CD4-positive, alpha-beta T cell (primary cell): Measurements from ENCODE around the gene CTSK. TPM values are rescaled to one million over a fixed set of nuclear protein-coding genes. Genes with fewer than 3 reads are reported as not detected.

Source experiments
- ATAC-seq: fragments of 200-7000 bp; cut with Tn5 transposase; one replicate; pipeline ENCODE4 v1.10.0; 2022; ENCODE audit warnings: mild to moderate bottlenecking; ENCODE audit not compliant: poor library complexity
- CTCF ChIA-PET: fragments of 350-600 bp; sonication (Branson Sonifier 250); formaldehyde crosslinking; loops from one replicate; lab custom pipeline; 2021; ENCODE audit warnings: antibody characterized with exemption, inconsistent platforms; lab: Charles Lee
- POLR2A ChIA-PET: fragments of 350-600 bp; sonication (Branson Sonifier 250); formaldehyde crosslinking; loops from one replicate; lab custom pipeline; 2021; ENCODE audit warnings: antibody characterized with exemption, inconsistent platforms; lab: Charles Lee
- DNase-seq, 14 experiments: peaks; one replicate each; pipeline ENCODE4 v3.0.0-alpha.2; 2013 to 2020; ENCODE audit warnings: mixed read lengths in 2 of 14
- H3K27ac ChIP-seq, 2 donors: one replicate each; pipeline versions ENCODE4 v1.5.1 to v1.7.0; 2013; ENCODE audit warnings: low read length in 2 of 2, low read depth in 1 of 2, mild to moderate bottlenecking in 1 of 2
- H3K27me3 ChIP-seq, 2 experiments: 1 replicate in 1 of 2; 2 replicates in 1 of 2; pipeline versions ENCODE4 v1.6.1 to v1.7.0; 2013; ENCODE audit warnings: low read length in 2 of 2, control low read depth in 1 of 2, mild to moderate bottlenecking in 1 of 2, moderate library complexity in 1 of 2; ENCODE audit not compliant: insufficient read depth in 2 of 2, control insufficient read depth in 1 of 2
- H3K36me3 ChIP-seq: one replicate; pipeline ENCODE4 v1.6.1; 2013; ENCODE audit warnings: low read length, control low read depth; ENCODE audit not compliant: insufficient read depth
- H3K4me1 ChIP-seq: one replicate; pipeline ENCODE4 v1.6.1; 2013; ENCODE audit warnings: low read length, control low read depth; ENCODE audit not compliant: insufficient read depth
- H3K4me3 ChIP-seq: one replicate; pipeline ENCODE4 v1.5.1; 2013; ENCODE audit warnings: mild to moderate bottlenecking, low read length, moderate library complexity
- H3K9me3 ChIP-seq, 2 experiments: 1 replicate in 1 of 2; 2 replicates in 1 of 2; pipeline versions ENCODE4 v1.6.1 to v1.7.0; 2013; ENCODE audit warnings: low read length in 2 of 2, mild to moderate bottlenecking in 2 of 2, control low read depth in 1 of 2, moderate library complexity in 1 of 2; ENCODE audit not compliant: control insufficient read depth in 1 of 2, insufficient read depth in 1 of 2
- H3K27ac Mint-ChIP-seq: one replicate; pipeline ENCODE4 v1.8.0; 2020; ENCODE audit warnings: mixed read lengths
- H3K27me3 Mint-ChIP-seq: one replicate; pipeline ENCODE4 v1.8.0; 2021; ENCODE audit warnings: mixed read lengths
- H3K36me3 Mint-ChIP-seq: one replicate; pipeline ENCODE4 v1.8.0; 2021; ENCODE audit warnings: low read depth, mixed read lengths
- H3K4me1 Mint-ChIP-seq: one replicate; pipeline ENCODE4 v1.8.0; 2021; ENCODE audit warnings: low read depth, mixed read lengths
- H3K4me3 Mint-ChIP-seq: one replicate; pipeline ENCODE4 v1.8.0; 2020; ENCODE audit warnings: mild to moderate bottlenecking, mixed read lengths
- H3K9me3 Mint-ChIP-seq: one replicate; pipeline ENCODE4 v1.8.0; 2020; ENCODE audit warnings: mixed read lengths
- intact Hi-C, 2 experiments: fragments of 100-400 bp; cut with DNase I in 1 of 2; cut with micrococcal nuclease in 1 of 2; formaldehyde crosslinking; loops; one replicate each; pipeline versions ENCODE4 v1.15.1 to v1.9.0; 2023 to 2025; cut with DNase I, micrococcal nuclease
- total RNA-seq, 174 experiments: library from RNA in 2 of 174; stranded (reverse) in 2 of 174; gene quantifications; one replicate each; pipeline ENCODE4 v1.2.3 and lab custom pipeline; 2021 to 2026
- TF ChIP-seq, protein P1 (sequence below): fragments of 200-600 bp; IDR thresholded peaks from one replicate; pipeline ENCODE4 v1.8.0; 2022; ENCODE audit warnings: antibody characterized with exemption, mild to moderate bottlenecking

The CTSK gene
- total RNA-seq, 2 experiments from 2014 or later: 11.2 to 11.8 TPM

DNA sequence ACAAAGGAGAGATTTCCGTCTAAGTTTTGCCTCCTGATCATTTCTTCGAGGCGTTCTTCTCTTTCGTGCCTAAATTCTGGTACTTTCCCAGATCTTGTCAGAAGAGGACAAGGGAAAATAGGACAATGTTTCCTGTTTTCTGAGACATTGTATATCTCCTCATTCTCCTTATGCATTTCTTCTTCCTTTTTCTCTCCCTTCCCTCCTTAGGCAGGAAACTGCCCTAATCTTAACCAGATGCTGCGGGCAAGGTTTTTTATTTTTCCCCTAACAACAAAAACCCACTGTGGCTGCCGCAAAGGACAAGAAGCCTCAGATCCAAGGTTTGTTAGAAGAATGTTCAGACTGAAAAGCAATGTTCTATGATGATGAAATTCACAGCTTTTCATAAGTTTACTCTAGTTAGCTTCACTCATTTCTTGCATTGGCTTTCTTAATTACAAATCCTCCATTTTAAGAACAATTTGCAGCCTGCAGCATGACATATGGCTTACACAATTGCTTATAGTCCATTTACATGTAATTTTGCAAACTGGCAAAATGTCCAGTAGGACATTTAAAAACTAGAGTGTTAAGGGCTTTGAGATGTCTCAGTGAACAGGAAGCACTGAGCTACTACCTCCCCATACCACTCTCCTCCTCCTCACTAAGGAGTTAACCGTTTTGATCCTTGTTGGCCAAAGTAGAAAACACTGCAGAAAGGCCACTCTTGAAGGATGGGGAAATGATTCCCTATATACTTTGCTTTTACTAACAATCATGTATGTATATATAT lies 624 bp downstream of the CTSK start:
- Histone ChIP-seq H3K27ac (no peak overlapping the region), H3K4me1 (peaks cover 6% of the 10 kb centered on the region), H3K4me3 (no peak overlapping the region), H3K36me3 (peaks cover 23% of the 10 kb centered on the region), H3K27me3 (no peaks in the 10 kb centered on the region), H3K9me3 (no peaks in the 10 kb centered on the region)
- no peak for ATAC-seq
- intact Hi-C loops: loop anchor here in 1 of 2 experiments (10.0 kb wide), 1 partner anchor 133 kb away; no protein-coding TSS in a partner anchor
- Mint-ChIP-seq H3K9me3 (no peaks in the 10 kb centered on the region), H3K36me3 (peaks cover 23% of the 10 kb centered on the region), H3K4me1 (peaks cover 23% of the 10 kb centered on the region), H3K27ac (no peak overlapping the region), H3K27me3 (no peaks in the 10 kb centered on the region), H3K4me3 (peak overlapping the region; percentile 2)
- TF ChIP-seq, protein P1, sequence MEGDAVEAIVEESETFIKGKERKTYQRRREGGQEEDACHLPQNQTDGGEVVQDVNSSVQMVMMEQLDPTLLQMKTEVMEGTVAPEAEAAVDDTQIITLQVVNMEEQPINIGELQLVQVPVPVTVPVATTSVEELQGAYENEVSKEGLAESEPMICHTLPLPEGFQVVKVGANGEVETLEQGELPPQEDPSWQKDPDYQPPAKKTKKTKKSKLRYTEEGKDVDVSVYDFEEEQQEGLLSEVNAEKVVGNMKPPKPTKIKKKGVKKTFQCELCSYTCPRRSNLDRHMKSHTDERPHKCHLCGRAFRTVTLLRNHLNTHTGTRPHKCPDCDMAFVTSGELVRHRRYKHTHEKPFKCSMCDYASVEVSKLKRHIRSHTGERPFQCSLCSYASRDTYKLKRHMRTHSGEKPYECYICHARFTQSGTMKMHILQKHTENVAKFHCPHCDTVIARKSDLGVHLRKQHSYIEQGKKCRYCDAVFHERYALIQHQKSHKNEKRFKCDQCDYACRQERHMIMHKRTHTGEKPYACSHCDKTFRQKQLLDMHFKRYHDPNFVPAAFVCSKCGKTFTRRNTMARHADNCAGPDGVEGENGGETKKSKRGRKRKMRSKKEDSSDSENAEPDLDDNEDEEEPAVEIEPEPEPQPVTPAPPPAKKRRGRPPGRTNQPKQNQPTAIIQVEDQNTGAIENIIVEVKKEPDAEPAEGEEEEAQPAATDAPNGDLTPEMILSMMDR: no peak
- ChIA-PET CTCF (no interaction called here), POLR2A (interaction anchor here (1.1 kb wide), 1 partner anchor 199 kb away, joined by 4 read pairs; the partner anchor contains the start of gene MINDY1)
- no peak for DNase-seq

DNA sequence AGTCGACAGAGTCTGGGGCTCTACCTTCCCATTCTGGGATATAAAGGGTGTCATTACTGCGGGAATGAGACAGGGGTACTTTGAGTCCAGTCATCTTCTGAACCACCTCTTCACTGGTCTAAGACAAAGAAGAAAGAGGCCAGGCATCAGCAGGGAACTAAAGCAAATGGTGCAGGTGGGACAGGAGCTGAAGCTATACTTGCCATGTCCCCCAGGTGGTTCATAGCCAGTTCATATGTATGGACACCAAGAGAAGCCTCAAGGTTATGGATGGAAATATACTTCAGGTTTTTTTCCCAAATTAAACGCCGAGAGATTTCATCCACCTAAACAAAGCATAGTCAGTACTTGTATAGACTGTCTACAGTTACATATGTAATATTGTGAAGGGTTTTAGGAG lies 2.2 kb downstream of the CTSK start:
- ChIA-PET CTCF (no interaction called here), POLR2A (no interaction called here)
- intact Hi-C loops: loop anchor here in 1 of 2 experiments (10.0 kb wide), 1 partner anchor 131 kb away; no protein-coding TSS in a partner anchor
- Mint-ChIP-seq H3K27ac (no peak overlapping the region), H3K27me3 (no peaks in the 10 kb centered on the region), H3K4me1 (peaks cover 23% of the 10 kb centered on the region), H3K36me3 (peaks cover 23% of the 10 kb centered on the region), H3K4me3 (no peak overlapping the region), H3K9me3 (no peaks in the 10 kb centered on the region)
- TF ChIP-seq, protein P1: no peak
- Histone ChIP-seq H3K4me3 (no peak overlapping the region), H3K36me3 (peaks cover 8% of the 10 kb centered on the region), H3K27ac (no peak overlapping the region), H3K9me3 (no peaks in the 10 kb centered on the region), H3K4me1 (peaks cover 6% of the 10 kb centered on the region), H3K27me3 (no peaks in the 10 kb centered on the region)
- no peak for DNase-seq
- no peak for ATAC-seq

DNA sequence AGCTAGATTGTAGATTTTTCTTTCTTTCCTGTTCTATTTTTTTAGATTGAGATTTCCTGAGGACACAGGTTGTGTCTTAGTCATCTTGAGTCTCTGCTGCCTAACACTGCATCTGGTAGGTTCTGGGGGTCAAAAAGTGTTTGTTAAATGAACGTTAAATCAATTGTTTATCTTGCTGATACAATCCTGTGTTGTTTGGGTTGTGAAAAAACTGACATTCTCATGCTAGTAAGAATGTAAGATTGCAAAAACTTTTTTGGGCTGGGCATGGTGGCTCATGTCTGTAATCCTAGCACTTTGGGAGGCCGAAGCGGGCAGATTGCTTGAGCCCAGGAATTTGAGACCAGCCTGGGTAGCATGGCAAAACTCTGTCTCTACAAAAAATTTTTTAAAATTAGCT lies 3.4 kb downstream of the CTSK start:
- ChIA-PET POLR2A (interaction anchor here (0.6 kb wide), 1 partner anchor 16 kb away, joined by 3 read pairs; no protein-coding TSS in a partner anchor), CTCF (no interaction called here)
- Histone ChIP-seq H3K4me1 (peaks cover 6% of the 10 kb centered on the region), H3K27ac (no peak overlapping the region), H3K9me3 (no peaks in the 10 kb centered on the region), H3K27me3 (no peaks in the 10 kb centered on the region), H3K36me3 (peaks cover 1% of the 10 kb centered on the region), H3K4me3 (no peak overlapping the region)
- Mint-ChIP-seq H3K4me1 (peaks cover 23% of the 10 kb centered on the region), H3K27ac (no peak overlapping the region), H3K27me3 (no peaks in the 10 kb centered on the region), H3K36me3 (peaks cover 24% of the 10 kb centered on the region), H3K9me3 (no peaks in the 10 kb centered on the region), H3K4me3 (no peak overlapping the region)
- no peak for DNase-seq
- ATAC-seq: no peak
- TF ChIP-seq, protein P1: no peak
- intact Hi-C loops: loop anchor here in 1 of 2 experiments (10.0 kb wide), 1 partner anchor 130 kb away; no protein-coding TSS in a partner anchor
